NCI-H1436 (cell line): Measurements from ENCODE around the gene EFCAB13.
"Not testable (repeated sequence)": the region's sequence is repeated elsewhere in the genome, so short reads cannot be mapped to it uniquely, and the experiment has no call there.

Source experiments
- DNase-seq: peaks from one replicate; lab custom pipeline; 2025; lab: John Stamatoyannopoulos, UW

Gene EFCAB13

DNA sequence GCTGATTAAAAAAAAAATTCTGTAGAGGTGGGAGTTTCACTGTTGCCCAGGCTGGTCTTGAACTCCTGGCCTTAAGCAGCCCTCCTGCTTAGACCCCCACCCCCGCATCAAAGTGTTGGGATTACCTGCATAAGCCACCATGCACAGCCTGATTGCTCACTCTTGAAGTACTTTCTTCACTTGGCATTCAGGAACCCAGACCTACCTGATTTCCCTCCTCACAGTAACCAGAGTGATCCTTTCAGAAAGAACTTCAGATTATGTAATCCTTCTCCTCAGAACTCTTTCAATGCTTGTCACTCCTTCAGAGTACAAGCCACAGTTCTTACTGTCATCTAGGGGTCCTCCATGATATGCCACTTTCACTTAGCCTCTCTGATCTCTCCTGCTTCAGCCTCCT is 1.4 kb downstream of the EFCAB13 start:
- DNase-seq, result no peak

DNA sequence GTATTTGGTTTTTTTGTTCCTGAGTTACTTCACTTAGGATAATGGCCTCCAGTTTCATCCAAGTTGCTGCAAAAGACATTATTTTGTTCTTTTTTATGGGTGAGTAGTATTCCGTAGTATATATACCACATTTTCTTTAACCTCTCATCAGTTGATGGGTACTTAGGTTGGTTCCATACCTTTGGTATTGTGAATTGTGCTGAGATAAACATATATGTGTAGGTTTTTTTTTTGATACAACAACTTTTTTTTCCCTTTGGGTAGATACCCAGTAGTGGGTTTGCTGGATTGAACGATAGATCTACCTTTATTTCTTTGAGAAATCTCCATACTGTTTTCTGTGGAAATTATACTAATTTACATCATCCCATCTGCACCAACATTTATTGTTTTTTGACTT is 6.8 kb downstream of the EFCAB13 start:
- DNase-seq, result no peak

DNA sequence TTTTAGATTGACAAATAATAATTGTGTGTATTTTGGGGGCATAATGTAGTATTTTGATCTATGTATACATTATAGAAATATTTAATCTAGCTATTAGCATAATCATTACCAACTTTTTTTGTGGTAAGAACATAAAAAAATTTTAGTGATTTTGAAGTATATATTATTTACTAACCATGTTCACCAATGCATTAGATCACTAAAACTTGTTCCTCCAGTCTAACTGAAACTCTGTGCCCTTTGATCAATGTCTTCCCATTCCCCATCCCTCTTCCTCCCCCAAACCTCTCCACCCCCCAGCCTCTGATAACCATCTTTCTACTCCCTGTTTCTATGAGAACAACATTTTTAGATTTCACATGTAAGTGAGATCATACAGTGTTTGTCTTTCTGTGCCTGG is 8.5 kb downstream of the EFCAB13 start:
- DNase-seq, result no peak

DNA sequence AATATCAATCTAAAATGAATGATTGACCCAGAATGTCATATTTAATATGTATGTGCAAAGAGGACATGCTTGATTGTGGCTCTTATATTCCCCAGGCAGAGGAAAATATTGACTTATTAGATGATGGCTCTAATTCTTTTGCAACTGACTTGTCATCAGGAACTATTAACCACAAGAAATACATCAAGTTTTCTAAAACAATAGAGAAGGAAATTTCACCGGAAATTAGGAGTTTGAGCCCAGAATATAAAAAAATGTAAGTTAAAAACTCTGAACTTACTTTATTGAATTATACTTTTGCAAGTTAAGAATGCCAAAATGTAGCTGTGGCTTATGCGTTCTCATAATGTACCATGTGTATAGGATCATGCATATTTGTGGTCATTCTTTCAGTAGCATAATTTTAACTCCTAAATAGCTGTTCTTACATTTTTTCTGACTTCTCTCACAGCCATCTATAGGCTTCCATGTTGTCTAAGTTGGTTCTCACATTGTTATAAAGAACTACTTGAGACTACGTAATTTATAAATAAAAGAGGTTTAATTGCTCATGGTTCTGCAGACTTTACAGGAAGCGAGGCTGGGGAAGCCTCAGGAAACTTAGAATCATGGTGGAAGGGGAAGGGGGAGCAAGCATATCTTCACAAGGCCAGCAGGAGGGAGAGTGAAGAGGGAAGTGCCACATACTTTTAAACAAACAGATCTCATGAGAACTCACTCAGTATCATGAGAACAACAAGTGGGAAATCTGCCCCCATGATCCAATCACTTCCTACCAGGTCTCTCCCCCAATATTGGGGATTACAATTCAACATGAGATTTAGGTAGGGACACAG is 11.6 kb downstream of the EFCAB13 start:
- DNase-seq, result no peak

DNA sequence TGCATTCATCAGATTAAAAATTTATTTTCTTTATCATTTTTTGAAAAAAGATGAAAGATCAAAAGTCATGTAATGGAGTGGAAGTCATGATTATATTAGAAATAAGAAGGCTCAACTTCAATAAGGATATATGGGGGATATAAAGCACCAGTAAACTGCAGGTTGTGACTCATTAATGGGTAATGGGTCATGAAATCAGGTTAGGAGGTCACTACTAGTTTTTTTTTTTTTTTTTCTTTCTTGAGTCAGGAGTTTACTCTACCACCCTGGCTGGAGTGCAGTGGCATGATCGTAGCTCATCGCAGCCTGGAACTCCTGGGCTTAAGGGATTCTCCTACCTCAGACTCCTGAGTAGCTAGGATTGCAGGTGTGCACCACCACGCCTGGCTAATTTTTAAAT is 14.3 kb downstream of the EFCAB13 start:
- DNase-seq, result no peak

DNA sequence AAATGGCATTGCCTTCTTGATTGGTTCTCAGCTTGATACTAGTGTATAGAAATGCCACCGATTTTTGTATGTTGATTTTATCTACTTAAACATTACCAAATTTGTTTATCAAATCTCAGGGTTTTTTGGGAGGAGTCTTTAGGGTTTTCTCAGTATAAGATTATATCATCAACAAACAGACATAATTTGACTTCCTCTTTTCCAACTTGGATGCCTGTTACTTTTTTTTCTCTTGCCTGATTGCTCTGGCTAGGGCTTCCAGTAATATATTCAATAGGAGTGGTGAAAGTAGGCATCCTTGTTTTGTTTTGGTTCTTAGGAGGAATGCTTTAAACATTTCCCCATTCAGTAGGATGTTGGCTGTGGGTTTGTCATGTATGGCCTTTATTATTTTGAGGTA is 29.1 kb downstream of the EFCAB13 start:
- no peak for DNase-seq

DNA sequence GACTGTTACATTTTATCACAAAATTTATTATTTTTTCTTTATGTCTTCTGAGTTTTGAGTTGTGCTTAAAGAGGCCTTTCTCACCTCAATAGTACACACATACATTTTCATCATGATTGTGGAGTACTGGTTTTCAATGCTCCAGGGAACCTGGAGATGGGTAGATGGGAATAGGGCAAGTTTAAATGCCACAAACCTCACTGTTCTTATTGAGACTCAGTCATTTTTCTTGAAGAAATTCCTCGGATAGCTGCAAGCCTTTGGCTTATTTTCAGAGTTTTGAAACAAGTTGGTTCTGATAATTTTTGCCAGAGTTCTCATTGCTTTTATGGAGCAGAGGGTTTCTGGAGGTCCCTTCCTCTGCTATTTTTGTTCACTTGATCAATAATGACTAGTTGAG is 34.9 kb downstream of the EFCAB13 start:
- DNase-seq, result no peak

DNA sequence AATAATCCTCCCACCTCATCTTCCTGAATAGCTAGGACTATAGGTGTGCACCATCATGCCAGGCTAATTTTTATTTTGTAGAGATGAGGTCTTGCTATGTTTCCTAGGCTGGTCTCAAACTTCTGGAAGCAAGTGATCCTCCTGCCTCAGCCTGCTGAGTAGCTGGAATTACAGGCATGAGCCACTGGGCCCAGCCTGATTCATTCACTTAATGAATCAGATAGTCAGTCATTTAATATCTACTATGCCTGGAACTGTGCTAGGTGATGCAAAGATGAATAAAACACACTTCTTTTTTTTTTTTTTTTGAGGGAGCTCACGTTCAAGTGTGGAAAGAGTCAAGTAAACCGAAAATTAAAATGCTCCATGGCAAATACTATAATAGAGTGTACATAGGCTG is 39.4 kb downstream of the EFCAB13 start:
- no peak for DNase-seq

DNA sequence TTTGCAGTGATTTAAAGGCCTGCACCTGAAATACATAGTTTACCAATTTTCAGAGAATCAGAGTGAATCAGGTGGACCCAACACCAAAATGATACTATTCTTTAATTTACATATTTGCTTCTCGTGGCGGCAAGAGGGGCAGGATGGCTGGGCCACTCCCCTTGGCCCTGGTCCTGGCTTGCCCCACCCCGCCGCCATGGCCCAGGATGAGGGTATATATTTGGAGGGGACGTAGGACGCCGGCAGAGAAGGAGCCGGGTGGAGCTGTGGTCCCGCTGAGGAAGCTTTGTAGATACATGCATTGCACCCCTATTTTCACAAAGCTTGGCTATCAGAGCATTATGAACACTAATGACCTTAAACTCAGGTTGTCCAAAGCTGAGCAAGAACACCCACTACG is 43.5 kb downstream of the EFCAB13 start:
- DNase-seq, result no peak

DNA sequence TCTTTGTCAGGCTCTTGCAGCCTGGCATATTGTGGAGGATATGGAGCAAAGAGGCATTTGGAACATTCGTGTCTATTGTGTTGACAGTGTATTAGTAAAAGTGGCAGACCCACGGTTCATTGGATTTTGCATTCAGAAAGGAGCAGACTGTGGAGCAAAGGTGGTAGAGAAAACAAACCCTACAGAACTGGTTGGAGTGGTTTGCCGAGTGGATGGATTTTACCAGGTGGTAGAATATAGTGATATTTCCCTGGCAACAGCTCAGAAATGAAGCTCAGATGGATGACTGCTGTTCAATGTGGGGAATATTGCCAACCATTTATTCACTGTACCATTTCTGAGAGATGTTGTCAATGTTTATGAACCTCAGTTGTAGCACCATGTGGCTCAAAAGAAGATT is 44.5 kb downstream of the EFCAB13 start:
- DNase-seq, result no peak

DNA sequence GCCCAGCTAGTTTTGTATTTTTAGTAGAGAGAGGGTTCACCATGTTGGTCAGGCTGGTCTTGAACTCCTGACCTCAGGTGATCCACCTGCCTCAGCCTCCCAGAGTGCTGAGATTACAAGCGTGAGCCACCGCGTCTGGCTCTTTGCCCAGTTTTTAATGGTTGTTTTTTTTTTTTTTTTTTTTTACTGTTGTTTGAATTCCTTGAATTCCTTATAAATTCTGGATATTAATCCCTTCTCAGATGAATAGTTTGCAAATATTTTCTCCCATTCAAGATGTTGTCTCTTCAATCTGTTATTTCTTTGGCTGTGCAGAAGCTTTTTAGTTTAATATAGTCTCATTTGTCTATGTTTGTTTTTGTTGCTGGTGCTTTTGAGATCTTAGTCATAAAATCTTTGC is 47.1 kb downstream of the EFCAB13 start:
- not testable (repeated sequence) for DNase-seq

DNA sequence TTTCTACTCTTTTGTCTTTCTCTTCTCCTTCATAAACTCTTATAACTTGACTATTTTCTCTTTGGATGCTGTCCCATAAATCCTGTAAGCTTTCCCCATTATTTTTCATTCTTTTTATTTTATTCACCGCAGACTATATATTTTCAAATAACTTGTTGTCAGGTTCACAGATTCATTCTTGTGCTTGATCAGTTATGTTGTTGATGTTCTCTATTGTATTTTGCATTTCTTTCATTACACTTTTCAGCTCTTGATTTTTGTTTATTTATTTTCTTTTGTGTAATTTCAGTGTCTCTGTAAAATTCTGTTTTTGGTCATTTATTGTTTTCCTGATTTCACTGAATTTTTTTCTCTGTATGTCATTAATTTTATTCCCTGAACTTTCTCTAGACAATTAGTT is 49.2 kb downstream of the EFCAB13 start:
- no peak for DNase-seq

DNA sequence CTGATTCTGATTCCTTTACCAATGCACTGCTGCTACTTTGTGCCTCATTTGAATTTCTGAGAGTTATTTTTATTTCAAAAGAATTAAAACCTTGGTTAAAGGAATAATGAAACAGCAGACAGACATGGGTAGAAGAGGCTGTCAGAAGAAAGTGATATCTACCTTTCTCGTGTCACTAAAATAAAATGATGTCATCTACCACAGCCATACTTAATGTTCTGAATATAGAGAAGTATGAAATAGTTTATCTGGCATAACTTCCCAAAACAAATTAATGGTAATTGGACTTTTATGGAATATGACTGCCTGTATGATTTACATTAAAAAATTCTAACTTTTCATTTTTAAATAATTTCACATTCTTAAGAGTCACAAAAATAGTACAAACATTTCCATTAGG is 52.5 kb downstream of the EFCAB13 start:
- no peak for DNase-seq

DNA sequence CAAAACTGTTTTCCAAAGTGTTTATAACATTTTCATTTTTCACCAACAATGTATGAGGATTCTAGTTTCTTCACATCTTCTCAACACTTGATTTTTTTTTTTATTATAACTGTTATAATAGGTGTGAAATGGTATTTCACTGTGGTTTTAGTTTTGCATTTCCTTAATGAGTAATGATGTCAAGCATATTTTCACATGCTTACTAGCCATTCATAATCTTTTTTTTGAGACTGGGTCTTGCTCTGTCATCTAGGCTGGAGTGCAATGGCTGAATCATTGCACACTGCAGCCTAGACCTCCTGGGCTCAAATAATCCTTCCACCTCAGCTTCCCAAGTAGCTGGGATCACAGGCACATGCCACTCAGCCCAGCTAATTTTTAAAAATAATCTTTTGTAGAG is 65.1 kb downstream of the EFCAB13 start:
- no peak for DNase-seq

DNA sequence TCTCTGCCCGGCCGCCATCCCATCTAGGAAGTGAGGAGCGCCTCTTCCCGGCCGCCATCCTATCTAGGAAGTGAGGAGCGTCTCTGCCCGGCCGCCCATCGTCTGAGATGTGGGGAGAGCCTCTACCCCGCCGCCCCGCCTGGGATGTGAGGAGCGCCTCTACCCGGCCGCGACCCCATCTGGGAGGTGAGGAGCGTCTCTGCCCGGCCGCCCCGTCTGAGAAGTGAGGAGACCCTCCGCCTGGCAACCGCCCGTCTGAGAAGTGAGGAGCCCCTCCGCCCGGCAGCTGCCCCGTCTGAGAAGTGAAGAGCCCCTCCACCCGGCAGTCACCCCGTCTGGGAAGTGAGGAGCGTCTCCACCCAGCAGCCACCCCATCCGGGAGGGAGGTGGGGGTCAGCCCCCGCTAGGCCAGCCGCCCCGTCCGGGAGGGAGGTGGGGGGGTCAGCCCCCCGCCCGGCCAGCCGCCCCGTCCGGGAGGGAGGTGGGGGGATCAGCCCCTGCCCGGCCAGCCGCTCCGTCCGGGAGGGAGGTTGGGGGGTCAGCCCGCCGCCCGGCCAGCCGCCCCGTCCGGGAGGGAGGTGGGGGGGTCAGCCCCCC is 73.9 kb downstream of the EFCAB13 start:
- DNase-seq, result not testable (repeated sequence)

DNA sequence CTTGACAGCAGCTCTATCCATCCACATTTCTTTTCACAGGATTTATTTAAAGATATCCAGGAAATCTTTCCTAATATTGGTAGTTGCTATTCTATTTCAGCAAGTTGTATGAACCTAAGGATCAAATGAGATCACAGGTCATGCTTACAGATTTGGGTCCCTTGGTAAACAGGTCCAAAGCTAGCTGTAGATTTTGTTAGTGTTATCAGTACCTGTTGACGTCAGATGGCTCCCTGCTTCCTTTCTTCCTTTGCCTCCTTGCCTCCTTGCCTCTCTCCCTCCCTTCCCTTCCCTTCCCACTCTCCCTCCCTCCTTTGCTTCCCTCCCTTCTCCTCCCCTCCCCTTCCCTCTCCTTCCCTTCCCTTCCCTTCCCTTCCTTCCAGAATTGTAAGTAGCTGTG is 76.6 kb downstream of the EFCAB13 start:
- DNase-seq, result no peak

DNA sequence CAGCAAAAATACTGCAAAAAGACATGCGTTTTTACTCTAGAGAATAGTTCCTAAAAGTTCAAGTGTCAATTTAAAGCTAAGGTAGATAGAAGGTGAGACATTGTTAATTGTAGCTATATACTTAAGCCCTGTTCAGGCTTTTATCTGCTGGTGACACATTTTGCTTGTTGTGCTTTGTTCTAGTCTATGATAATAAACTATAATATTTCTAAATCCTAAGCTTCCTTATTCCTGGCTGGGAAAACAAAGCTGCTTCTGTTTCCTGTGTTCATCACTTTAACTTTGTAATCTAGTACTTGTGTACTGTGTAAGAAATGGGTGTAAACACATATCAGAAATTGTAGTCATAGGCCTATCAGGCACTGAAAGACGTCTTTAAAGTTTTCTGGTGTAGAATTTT is 77.3 kb downstream of the EFCAB13 start:
- DNase-seq, result no peak

DNA sequence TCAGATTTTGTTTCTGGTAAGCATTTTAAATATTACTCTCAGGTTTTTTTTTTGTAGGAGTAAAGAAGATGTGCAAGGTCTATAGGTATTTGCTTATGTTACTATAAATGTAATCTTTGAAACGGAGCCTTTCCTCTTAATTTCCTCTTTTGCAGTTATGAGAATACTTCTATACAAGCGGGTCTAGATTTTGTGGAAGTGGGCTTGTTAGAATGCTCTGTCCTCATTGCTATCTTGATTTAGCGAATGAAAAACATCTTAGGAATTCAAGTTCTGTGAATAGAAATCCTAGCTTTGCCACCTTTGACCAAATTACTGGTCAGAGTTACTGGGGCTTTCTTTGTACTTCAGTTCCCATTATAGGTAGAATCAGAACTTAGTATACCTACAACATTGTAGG is 80.3 kb downstream of the EFCAB13 start:
- no peak for DNase-seq

DNA sequence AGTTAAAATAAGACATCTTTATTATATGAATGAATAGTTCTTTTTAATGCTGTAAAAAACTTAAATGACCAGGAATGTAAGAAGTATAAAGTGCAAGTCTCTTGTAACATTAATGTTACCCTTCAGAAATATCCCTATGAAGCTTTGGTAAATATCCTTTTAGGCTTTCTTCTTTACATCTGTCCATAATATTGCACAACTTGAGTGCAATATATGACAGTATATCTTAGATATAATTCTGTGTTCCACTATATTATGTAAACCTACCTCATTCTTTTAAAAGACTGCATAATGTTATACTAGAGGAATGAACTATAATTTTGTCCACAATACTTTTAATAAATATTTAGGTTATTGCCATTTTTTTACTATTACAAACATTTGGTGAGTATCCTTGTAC is 81.1 kb downstream of the EFCAB13 start:
- no peak for DNase-seq

DNA sequence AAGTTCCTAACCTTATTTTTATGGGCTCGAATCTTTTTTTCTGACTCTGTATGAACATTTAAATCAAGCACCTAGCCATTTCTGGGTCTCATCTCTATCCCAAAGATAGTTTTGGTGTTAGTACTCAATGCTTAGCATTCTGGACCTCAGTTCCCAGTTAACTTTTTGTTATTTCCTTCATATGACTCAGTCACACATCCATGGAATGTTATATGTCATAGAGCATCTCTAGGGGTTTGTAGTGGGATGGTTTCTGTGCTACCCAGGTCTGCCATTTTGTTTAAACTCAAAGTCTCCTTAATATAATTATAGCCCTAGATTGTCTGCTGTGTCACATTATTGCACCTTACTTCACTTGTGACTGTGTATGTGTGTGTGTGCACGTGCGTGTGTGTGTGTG is 90.1 kb downstream of the EFCAB13 start:
- no peak for DNase-seq

DNA sequence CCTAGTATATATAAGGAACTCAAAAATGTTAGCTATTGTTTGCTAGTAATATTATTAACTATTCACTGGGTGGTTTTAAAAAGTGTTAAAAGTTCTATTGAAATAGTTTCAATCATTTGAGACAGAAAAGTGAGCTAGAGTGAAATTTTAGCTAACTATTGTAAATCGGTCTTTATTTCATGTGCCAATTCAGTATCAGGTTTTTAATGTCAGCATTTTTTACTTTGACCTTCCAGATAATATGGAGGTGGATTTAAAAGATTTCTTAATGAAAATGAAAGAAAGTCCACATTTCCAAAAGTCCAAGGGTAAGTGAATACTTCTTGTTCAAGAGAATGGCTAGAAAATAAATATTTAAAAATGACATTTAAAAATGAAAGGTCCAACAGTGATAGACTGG is 90.9 kb downstream of the EFCAB13 start:
- no peak for DNase-seq

DNA sequence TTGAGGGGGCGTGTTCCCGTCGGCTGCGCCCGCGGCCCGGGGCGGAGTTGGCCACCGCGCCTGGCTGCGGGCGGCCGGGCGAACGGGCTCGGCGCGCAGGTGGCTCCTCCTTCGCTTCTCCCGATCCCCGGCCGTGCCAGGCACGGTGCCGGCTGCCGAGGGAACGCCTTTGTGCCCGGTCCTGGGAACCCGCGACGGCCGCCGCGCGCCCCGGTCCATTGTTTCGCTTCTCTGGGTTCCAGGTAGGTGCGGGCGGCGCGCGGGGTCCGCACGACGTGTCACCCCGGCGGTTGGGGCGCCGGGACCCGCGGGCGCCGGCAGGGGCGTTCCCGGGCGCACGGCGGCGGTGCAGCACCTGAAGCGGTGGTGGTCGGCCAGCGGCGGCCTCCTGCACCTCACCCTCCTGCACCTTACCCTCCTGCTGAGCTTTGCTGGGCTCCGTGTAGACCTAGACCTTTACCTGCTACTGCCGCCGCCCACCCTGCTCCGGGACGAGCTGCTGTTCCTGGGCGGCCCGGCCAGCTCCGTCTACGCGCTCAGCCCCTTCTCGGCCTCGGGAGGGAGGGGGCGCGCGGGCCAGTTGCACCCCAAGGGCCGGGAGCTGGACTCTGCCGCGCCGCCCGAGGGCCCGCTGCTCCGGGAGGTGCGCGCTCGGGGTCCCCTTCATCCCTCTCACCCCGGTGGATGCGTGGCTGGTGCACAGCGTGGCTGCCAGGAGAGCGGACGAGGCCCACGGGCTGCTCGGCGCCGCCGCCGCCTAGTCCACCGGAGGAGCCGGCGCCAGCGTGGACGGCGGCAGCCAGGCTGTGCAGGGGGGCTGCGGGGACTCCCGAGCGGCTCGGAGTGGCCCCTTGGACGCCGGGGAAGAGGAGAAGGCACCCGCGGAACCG is 99.9 kb downstream of the EFCAB13 start:
- no peak for DNase-seq

DNA sequence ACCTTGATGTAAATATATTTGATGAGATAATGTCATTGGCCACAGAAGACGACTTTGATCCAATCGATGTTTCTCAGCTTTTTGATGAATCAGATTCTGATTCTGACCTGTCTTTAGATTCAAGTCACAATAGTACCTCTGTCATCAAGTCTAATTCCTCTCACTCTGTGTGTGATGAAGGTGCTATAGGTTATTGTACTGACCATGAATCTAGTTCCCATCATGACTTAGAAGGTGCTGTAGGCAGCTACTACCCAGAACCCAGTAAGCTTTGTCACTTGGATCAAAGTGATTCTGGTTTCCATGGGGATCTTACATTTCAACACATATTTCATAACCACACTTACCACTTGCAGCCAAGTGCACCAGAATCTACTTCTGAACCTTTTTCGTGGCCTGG is 101.5 kb downstream of the EFCAB13 start:
- DNase-seq, result not testable (repeated sequence)
